Neural cell (in vitro differentiated cells): ENCODE measurements around the gene ZC3H12A. TPM values are rescaled to one million over a fixed set of nuclear protein-coding genes. Genes with fewer than 3 reads are reported as not detected.
A peak's percentile ranks its signal among the peaks of the same experiment; 100 is the strongest.

ENCODE experiments used
- H2AFZ ChIP-seq: fragments of 200-600, 300-800 bp; sonication (generic), shearing (Covaris generic); 2 replicates; pipeline ENCODE4 v1.6.0; 2014; ENCODE audit warnings: low read depth, mild to moderate bottlenecking, antibody characterized with exemption, low read length, moderate library complexity
- H3F3A ChIP-seq: fragments of 200-600 bp; shearing (Covaris generic); 2 replicates; pipeline ENCODE4 v1.6.1; 2016; ENCODE audit warnings: mild to moderate bottlenecking, moderate library complexity, mixed read lengths, antibody characterized with exemption, low read length; ENCODE audit not compliant: insufficient read depth, poor library complexity, severe bottlenecking
- H3K27ac ChIP-seq: fragments of 200-600, 300-800 bp; sonication (generic), shearing (Covaris generic); 2 replicates; pipeline ENCODE4 v1.5.1; 2014; ENCODE audit warnings: mild to moderate bottlenecking, low read length, moderate library complexity
- H3K27me3 ChIP-seq: fragments of 300-800, 200-600 bp; sonication (generic), shearing (Covaris generic); 2 replicates; pipeline ENCODE4 v1.6.0; 2014; ENCODE audit warnings: mild to moderate bottlenecking, low read depth, low read length, moderate library complexity; ENCODE audit not compliant: insufficient read depth
- H3K36me3 ChIP-seq: fragments of 300-800, 200-600 bp; sonication (generic), shearing (Covaris generic); 2 replicates; pipeline ENCODE4 v1.5.1; 2014; ENCODE audit warnings: mild to moderate bottlenecking, antibody characterized with exemption, low read length, moderate library complexity; ENCODE audit not compliant: insufficient read depth
- H3K4me2 ChIP-seq: fragments of 300-800, 200-600 bp; sonication (generic), shearing (Covaris generic); 2 replicates; pipeline ENCODE4 v1.6.0; 2014; ENCODE audit warnings: mild to moderate bottlenecking, low read length
- H3K4me3 ChIP-seq: fragments of 300-800, 200-600 bp; sonication (generic), shearing (Covaris generic); 2 replicates; pipeline ENCODE4 v1.5.1; 2014; ENCODE audit warnings: mild to moderate bottlenecking, low read length, moderate library complexity
- H3K79me2 ChIP-seq: fragments of 200-600 bp; shearing (Covaris generic); replicated peaks from 2 replicates; pipeline ENCODE4 v1.6.0; 2014; ENCODE audit warnings: mild to moderate bottlenecking, low read length, moderate library complexity; ENCODE audit not compliant: insufficient read depth
- H3K9ac ChIP-seq: fragments of 300-800, 200-600 bp; sonication (generic), shearing (Covaris generic); 2 replicates; pipeline ENCODE4 v1.6.1; 2016; ENCODE audit warnings: mild to moderate bottlenecking, low read length, mixed read lengths
- H3K9me2 ChIP-seq: fragments of 200-600 bp; shearing (Covaris generic); 2 replicates; pipeline ENCODE4 v1.6.1; 2016; ENCODE audit warnings: mild to moderate bottlenecking, low read length, mixed read lengths; ENCODE audit not compliant: insufficient read depth
- H3K9me3 ChIP-seq: fragments of 200-600, 300-800 bp; sonication (generic), shearing (Covaris generic); 2 replicates; pipeline ENCODE4 v1.6.1; 2016; ENCODE audit warnings: mild to moderate bottlenecking, mixed run types, low read length, moderate library complexity, mixed read lengths
- H4K20me1 ChIP-seq: fragments of 200-600 bp; shearing (Covaris generic); 2 replicates; pipeline ENCODE4 v1.6.1; 2016; ENCODE audit warnings: mild to moderate bottlenecking, mixed run types; ENCODE audit not compliant: insufficient read depth
- CTCF ChIP-seq: fragments of 450-650 bp; IDR thresholded peaks from 2 replicates; pipeline ENCODE4 v1.5.1; 2014; ENCODE audit warnings: antibody characterized with exemption, mild to moderate bottlenecking, moderate library complexity; ENCODE audit not compliant: poor library complexity, severe bottlenecking
- EP300 ChIP-seq: fragments of 450-650 bp; conservative IDR thresholded peaks from 2 replicates; pipeline ENCODE4 v1.6.1; 2014; ENCODE audit warnings: antibody characterized with exemption, mild to moderate bottlenecking, moderate library complexity; ENCODE audit not compliant: poor library complexity, severe bottlenecking
- EZH2 ChIP-seq: fragments of 200-600, 300-800 bp; shearing (Covaris generic), sonication (generic); IDR thresholded peaks from 2 replicates; pipeline ENCODE4 v1.6.1; 2014; ENCODE audit warnings: antibody characterized with exemption, low read length, borderline replicate concordance, mild to moderate bottlenecking; ENCODE audit not compliant: insufficient read depth, poor library complexity, severe bottlenecking
- MXI1 ChIP-seq: fragments of 450-650 bp; conservative IDR thresholded peaks from 2 replicates; pipeline ENCODE4 v1.6.1; 2014; ENCODE audit warnings: antibody characterized with exemption, mild to moderate bottlenecking; ENCODE audit not compliant: poor library complexity, severe bottlenecking
- POLR2AphosphoS5 ChIP-seq: IDR thresholded peaks from 2 replicates; pipeline ENCODE4 v1.6.1; 2012
- RAD21 ChIP-seq: fragments of 450-650 bp; conservative IDR thresholded peaks from 2 replicates; pipeline ENCODE4 v1.6.1; 2014; ENCODE audit warnings: antibody characterized with exemption, mild to moderate bottlenecking, moderate library complexity
- REST ChIP-seq: IDR thresholded peaks from 2 replicates; pipeline ENCODE4 v1.6.1; 2012; ENCODE audit warnings: borderline replicate concordance
- SMC3 ChIP-seq: fragments of 450-650 bp; conservative IDR thresholded peaks from 2 replicates; pipeline ENCODE4 v1.6.1; 2014; ENCODE audit warnings: antibody characterized with exemption, mild to moderate bottlenecking, moderate library complexity; ENCODE audit not compliant: poor library complexity
- TAF1 ChIP-seq: IDR thresholded peaks from 2 replicates; pipeline ENCODE4 v1.6.1; 2012; ENCODE audit warnings: low read depth
- polyA minus RNA-seq: library from RNA; depleted of rRNA, polyadenylated mRNA; stranded (reverse); fragments of >200 nt; gene quantifications from 2 replicates; pipeline ENCODE4 v1.2.3, GENCODE V29; 2014
- polyA plus RNA-seq: library from polyadenylated mRNA; depleted of rRNA; stranded (reverse); fragments of >200 nt; gene quantifications from 2 replicates; pipeline ENCODE4 v1.2.3, GENCODE V29; 2014

The ZC3H12A gene
- 0.20 TPM in 1 of 2 replicates, not detected in the other for polyA plus RNA-seq
- 0.24 TPM in 1 of 2 replicates, not detected in the other for polyA minus RNA-seq

GRCh38 chr1:37474046-37474696 lies at the start of gene ZC3H12A:
Gene ZC3H12A, plus strand, starts transcription at chr1:37474580. Its CDS starts 917 bp downstream, at chr1:37475497.
- H3F3A ChIP-seq = no peaks in the 10 kb centered on the region
- H3K79me2 ChIP-seq = no peaks in the 10 kb centered on the region
- H3K9me3 ChIP-seq = no peaks in the 10 kb centered on the region

GRCh38 chr1:37425221-37425620 lies 49.2 kb upstream of the ZC3H12A start:
- H4K20me1 ChIP-seq = no peaks in the 10 kb centered on the region
- no peaks in the 10 kb centered on the region for H3K36me3 ChIP-seq
- no peaks in the 10 kb centered on the region for H3K9me2 ChIP-seq
- no peaks in the 10 kb centered on the region for H3K27me3 ChIP-seq
- no peaks in the 10 kb centered on the region for H3K79me2 ChIP-seq
- H3K4me3 ChIP-seq = no peak overlapping the region
- no peak overlapping the region for H3K27ac ChIP-seq
- no peak overlapping the region for H3K4me2 ChIP-seq
- no peaks in the 10 kb centered on the region for H3K9me3 ChIP-seq
- no peaks in the 10 kb centered on the region for H3F3A ChIP-seq
- H2AFZ ChIP-seq = no peak overlapping the region
- H3K9ac ChIP-seq = no peak overlapping the region
- no peak for TF ChIP-seq CTCF
- TF ChIP-seq MXI1 = no peak
- no peak for TF ChIP-seq EP300
- TF ChIP-seq TAF1 = no peak
- TF ChIP-seq POLR2AphosphoS5 = no peak
- no peak for TF ChIP-seq RAD21

More at GRCh38 chr1:37474046-37474696, at the start of gene ZC3H12A:
- Histone ChIP-seq H3K27me3 (peaks cover 6% of the 10 kb centered on the region), H3K27ac (no peak within 1 kb of the TSS), H3K9me2 (no peaks in the 10 kb centered on the region), H3K4me3 (peak within 1 kb of the TSS; percentile 69), H2AFZ (no peak within 1 kb of the TSS), H3K36me3 (no peaks in the 10 kb centered on the region), H3K9ac (peak within 1 kb of the TSS; percentile 54), H4K20me1 (no peaks in the 10 kb centered on the region), H3K4me2 (no peak within 1 kb of the TSS)
- TF ChIP-seq REST = no peak
- peak; percentile 33 for TF ChIP-seq EP300
- no peak for TF ChIP-seq POLR2AphosphoS5
- TF ChIP-seq SMC3 = no peak
- no peak for TF ChIP-seq CTCF
- TF ChIP-seq MXI1 = peak; percentile 50
- TF ChIP-seq TAF1 = no peak
- TF ChIP-seq EZH2 = no peak
- peak; percentile 30 for TF ChIP-seq RAD21
